Neural progenitor cell (in vitro differentiated cells): ENCODE data around the gene GSDME. TPM values are rescaled to one million over a fixed set of nuclear protein-coding genes. Genes with fewer than 3 reads are reported as not detected.

Source experiments
- DNase-seq: peaks from one replicate; pipeline ENCODE4 v3.0.0-alpha.2; 2016; ENCODE audit warnings: low spot score
- H2AFZ ChIP-seq: fragments of 200-600 bp; sonication (generic); replicated peaks from 2 replicates; pipeline ENCODE4 v1.6.1; 2016; ENCODE audit warnings: antibody characterized with exemption
- H3F3A ChIP-seq: fragments of 200-600 bp; sonication (generic); 2 replicates; pipeline ENCODE4 v1.6.1; 2016; ENCODE audit warnings: antibody characterized with exemption, low read depth
- H3K27ac ChIP-seq: fragments of 200-600 bp; sonication (generic); 2 replicates; pipeline ENCODE4 v1.5.1; 2016; ENCODE audit warnings: mild to moderate bottlenecking
- H3K27me3 ChIP-seq: fragments of 200-600 bp; sonication (generic); 2 replicates; pipeline ENCODE4 v1.6.1; 2016; ENCODE audit warnings: mild to moderate bottlenecking, moderate library complexity
- H3K36me3 ChIP-seq: fragments of 200-600 bp; sonication (generic); 2 replicates; pipeline ENCODE4 v1.5.1; 2016
- H3K4me1 ChIP-seq: fragments of 200-600 bp; sonication (generic); 2 replicates; pipeline ENCODE4 v1.6.1; 2016; ENCODE audit warnings: mixed run types
- H3K4me2 ChIP-seq: fragments of 200-600 bp; sonication (generic); 2 replicates; pipeline ENCODE4 v1.6.1; 2016
- H3K4me3 ChIP-seq: fragments of 200-600 bp; sonication (generic); 2 replicates; pipeline ENCODE4 v1.5.1; 2016
- H3K79me2 ChIP-seq: fragments of 200-600 bp; sonication (generic); 2 replicates; pipeline ENCODE4 v1.6.1; 2016; ENCODE audit warnings: low read depth
- H3K9ac ChIP-seq: fragments of 200-600 bp; sonication (generic); 2 replicates; pipeline ENCODE4 v1.6.1; 2016
- H3K9me3 ChIP-seq: fragments of 200-600 bp; sonication (generic); 2 replicates; pipeline ENCODE4 v1.5.1; 2016; ENCODE audit warnings: low read depth
- H4K20me1 ChIP-seq: fragments of 200-600 bp; sonication (generic); 2 replicates; pipeline ENCODE4 v1.6.1; 2016; ENCODE audit warnings: low read depth
- H3K27ac Mint-ChIP-seq: 3 replicates; pipeline ENCODE4 v1.8.0; 2021; ENCODE audit warnings: mixed read lengths
- H3K27me3 Mint-ChIP-seq: 2 replicates; pipeline ENCODE4 v1.8.0; 2022; ENCODE audit warnings: low read depth, mild to moderate bottlenecking, inconsistent platforms, moderate library complexity, mixed read lengths; ENCODE audit not compliant: insufficient read depth
- H3K36me3 Mint-ChIP-seq: 3 replicates; pipeline ENCODE4 v1.8.0; 2021; ENCODE audit warnings: mixed read lengths
- H3K4me1 Mint-ChIP-seq: 3 replicates; pipeline ENCODE4 v1.8.0; 2021; ENCODE audit warnings: mixed read lengths
- H3K4me3 Mint-ChIP-seq: 3 replicates; pipeline ENCODE4 v1.8.0; 2021; ENCODE audit warnings: mild to moderate bottlenecking, moderate library complexity, mixed read lengths
- H3K9me3 Mint-ChIP-seq: 3 replicates; pipeline ENCODE4 v1.8.0; 2020; ENCODE audit warnings: mixed read lengths
- EZH2 ChIP-seq: fragments of 200-600 bp; sonication (generic); IDR thresholded peaks from 2 replicates; pipeline ENCODE4 v1.6.1; 2017; ENCODE audit warnings: antibody characterized with exemption, mild to moderate bottlenecking, moderate library complexity
- EZH2phosphoT487 ChIP-seq: fragments of 200-600 bp; sonication (generic); IDR thresholded peaks from 2 replicates; pipeline ENCODE4 v1.6.1; 2017; ENCODE audit warnings: antibody characterized with exemption
- total RNA-seq: library from RNA; depleted of rRNA; stranded (reverse); fragments of >200 nt; gene quantifications from 2 replicates; pipeline ENCODE4 v1.2.3, GENCODE V29; 2015; ENCODE audit warnings: low replicate concordance
- TF ChIP-seq, protein P1 (sequence below): fragments of 200-600 bp; sonication (generic); IDR thresholded peaks from 2 replicates; pipeline ENCODE4 v1.5.1; 2017; ENCODE audit warnings: antibody characterized with exemption, mild to moderate bottlenecking

The GSDME gene
- total RNA-seq, 1 donor from 2014 or later = 15.5 TPM

DNA sequence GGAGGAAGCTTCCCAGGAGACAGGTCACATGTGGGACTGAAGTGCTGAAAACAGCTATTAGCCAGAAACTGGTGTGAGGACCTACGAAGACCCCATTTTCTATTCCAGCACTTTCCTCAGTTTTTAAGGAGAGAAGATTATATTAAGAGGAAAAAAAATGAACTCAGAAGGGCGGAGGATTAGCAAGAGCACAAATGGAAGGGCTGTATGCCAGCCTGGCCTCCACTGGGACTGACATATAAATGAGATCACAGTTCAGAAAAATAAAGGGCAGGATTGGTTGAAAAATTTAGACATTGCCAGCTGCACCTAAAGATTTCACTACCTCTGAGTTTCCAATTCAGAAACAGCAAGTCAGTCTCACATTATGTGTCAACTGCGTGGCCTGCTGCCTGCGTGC is 53.0 kb downstream of the GSDME start:
- H3K4me1 Mint-ChIP-seq = peaks cover 26% of the 10 kb centered on the region
- Histone ChIP-seq H3K27ac (no peak overlapping the region), H3F3A (peaks cover 10% of the 10 kb centered on the region), H3K79me2 (no peaks in the 10 kb centered on the region), H3K36me3 (no peaks in the 10 kb centered on the region), H3K4me3 (no peak overlapping the region), H3K9me3 (no peaks in the 10 kb centered on the region), H3K27me3 (no peaks in the 10 kb centered on the region), H4K20me1 (peaks cover 9% of the 10 kb centered on the region), H3K4me1 (peaks cover 22% of the 10 kb centered on the region), H3K4me2 (no peak overlapping the region), H2AFZ (no peak overlapping the region), H3K9ac (no peak overlapping the region)
- H3K9me3 Mint-ChIP-seq = peaks cover 3% of the 10 kb centered on the region
- H3K4me3 Mint-ChIP-seq = no peak overlapping the region
- DNase-seq = no peak
- peaks cover 6% of the 10 kb centered on the region for H3K27me3 Mint-ChIP-seq
- TF ChIP-seq EZH2 = no peak
- no peak for TF ChIP-seq EZH2phosphoT487
- TF ChIP-seq, protein P1, sequence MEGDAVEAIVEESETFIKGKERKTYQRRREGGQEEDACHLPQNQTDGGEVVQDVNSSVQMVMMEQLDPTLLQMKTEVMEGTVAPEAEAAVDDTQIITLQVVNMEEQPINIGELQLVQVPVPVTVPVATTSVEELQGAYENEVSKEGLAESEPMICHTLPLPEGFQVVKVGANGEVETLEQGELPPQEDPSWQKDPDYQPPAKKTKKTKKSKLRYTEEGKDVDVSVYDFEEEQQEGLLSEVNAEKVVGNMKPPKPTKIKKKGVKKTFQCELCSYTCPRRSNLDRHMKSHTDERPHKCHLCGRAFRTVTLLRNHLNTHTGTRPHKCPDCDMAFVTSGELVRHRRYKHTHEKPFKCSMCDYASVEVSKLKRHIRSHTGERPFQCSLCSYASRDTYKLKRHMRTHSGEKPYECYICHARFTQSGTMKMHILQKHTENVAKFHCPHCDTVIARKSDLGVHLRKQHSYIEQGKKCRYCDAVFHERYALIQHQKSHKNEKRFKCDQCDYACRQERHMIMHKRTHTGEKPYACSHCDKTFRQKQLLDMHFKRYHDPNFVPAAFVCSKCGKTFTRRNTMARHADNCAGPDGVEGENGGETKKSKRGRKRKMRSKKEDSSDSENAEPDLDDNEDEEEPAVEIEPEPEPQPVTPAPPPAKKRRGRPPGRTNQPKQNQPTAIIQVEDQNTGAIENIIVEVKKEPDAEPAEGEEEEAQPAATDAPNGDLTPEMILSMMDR = no peak
- no peak overlapping the region for H3K27ac Mint-ChIP-seq
- peaks cover 15% of the 10 kb centered on the region for H3K36me3 Mint-ChIP-seq

DNA sequence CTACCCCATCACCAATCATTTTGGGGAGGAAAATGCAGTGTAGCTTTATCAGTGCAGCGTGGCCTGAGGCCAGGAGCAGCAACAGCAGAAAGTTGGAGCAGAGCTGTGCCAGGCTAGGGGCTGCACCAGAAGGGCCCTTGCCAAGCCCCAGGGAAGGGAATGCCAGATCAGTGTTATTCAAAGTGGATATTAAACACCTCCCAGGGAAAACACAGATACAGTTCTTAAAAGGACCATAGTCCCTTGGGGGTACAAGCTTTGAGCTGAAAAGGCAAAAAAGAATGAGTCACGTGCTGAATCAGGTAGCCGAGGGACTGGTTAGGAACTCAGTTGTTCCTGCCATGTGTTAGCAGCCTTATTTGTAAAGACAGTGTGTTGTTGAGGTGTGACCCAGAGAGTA is 54.0 kb downstream of the GSDME start:
- H3K27me3 Mint-ChIP-seq = peaks cover 6% of the 10 kb centered on the region
- no peaks in the 10 kb centered on the region for H3K36me3 ChIP-seq
- H3F3A ChIP-seq = peaks cover 10% of the 10 kb centered on the region
- no peak overlapping the region for H3K27ac ChIP-seq
- TF ChIP-seq EZH2phosphoT487 (no peak), EZH2 (no peak)
- TF ChIP-seq, protein P1 = no peak
- H3K79me2 ChIP-seq = no peaks in the 10 kb centered on the region
- no peaks in the 10 kb centered on the region for H3K27me3 ChIP-seq
- no peak for DNase-seq
- no peak overlapping the region for H3K9ac ChIP-seq
- H3K36me3 Mint-ChIP-seq = peaks cover 16% of the 10 kb centered on the region
- H3K27ac Mint-ChIP-seq = no peak overlapping the region
- no peak overlapping the region for H3K4me2 ChIP-seq
- no peak overlapping the region for H3K4me3 ChIP-seq
- H3K4me3 Mint-ChIP-seq = no peak overlapping the region
- no peak overlapping the region for H2AFZ ChIP-seq
- H3K9me3 Mint-ChIP-seq = peaks cover 3% of the 10 kb centered on the region
- peaks cover 9% of the 10 kb centered on the region for H4K20me1 ChIP-seq
- H3K4me1 Mint-ChIP-seq = peaks cover 35% of the 10 kb centered on the region
- peaks cover 30% of the 10 kb centered on the region for H3K4me1 ChIP-seq
- H3K9me3 ChIP-seq = no peaks in the 10 kb centered on the region

DNA sequence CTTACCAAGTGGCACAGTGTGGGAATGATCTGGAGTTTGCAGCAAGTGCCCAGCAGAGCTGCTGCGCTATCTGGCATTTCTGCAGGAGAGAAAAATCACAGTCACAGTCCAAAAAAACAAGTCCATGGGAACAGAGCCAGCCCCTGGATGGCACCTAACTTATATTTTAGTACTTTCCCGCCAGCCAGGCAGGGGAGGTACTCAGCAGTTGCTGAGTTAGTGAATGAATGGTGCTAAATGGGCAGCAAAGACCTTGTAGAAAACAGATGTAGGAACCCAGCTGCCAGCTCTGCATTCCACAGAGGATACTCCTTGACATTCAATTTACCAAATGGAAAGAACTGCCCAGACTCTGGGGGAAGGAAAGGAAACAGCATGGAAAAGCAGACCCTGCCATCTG is 54.5 kb downstream of the GSDME start:
- no peak for DNase-seq
- H3K27ac ChIP-seq = no peak overlapping the region

More for the DNA sequence above, 54.5 kb downstream of the GSDME start:
- peaks cover 3% of the 10 kb centered on the region for H3K9me3 Mint-ChIP-seq
- peaks cover 39% of the 10 kb centered on the region for H3K4me1 Mint-ChIP-seq
- no peak overlapping the region for H2AFZ ChIP-seq
- no peaks in the 10 kb centered on the region for H3K9me3 ChIP-seq
- TF ChIP-seq EZH2phosphoT487 = no peak
- TF ChIP-seq, protein P1 = no peak
- TF ChIP-seq EZH2 = no peak
- no peak overlapping the region for H3K4me2 ChIP-seq
- H3K4me3 ChIP-seq = no peak overlapping the region
- peaks cover 6% of the 10 kb centered on the region for H3K27me3 Mint-ChIP-seq
- H3F3A ChIP-seq = peaks cover 10% of the 10 kb centered on the region
- peaks cover 31% of the 10 kb centered on the region for H3K4me1 ChIP-seq
- no peaks in the 10 kb centered on the region for H3K27me3 ChIP-seq
- H3K9ac ChIP-seq = no peak overlapping the region
- no peaks in the 10 kb centered on the region for H3K79me2 ChIP-seq
- H3K36me3 Mint-ChIP-seq = peaks cover 13% of the 10 kb centered on the region
- no peak overlapping the region for H3K4me3 Mint-ChIP-seq
- H3K27ac Mint-ChIP-seq = no peak overlapping the region
- H3K36me3 ChIP-seq = no peaks in the 10 kb centered on the region
- H4K20me1 ChIP-seq = peaks cover 9% of the 10 kb centered on the region
